WTC11 (cell line): Measurements from ENCODE around the gene ZNF416. TPM values are rescaled to one million over a fixed set of nuclear protein-coding genes. Genes with fewer than 3 reads are reported as not detected.
A peak's percentile ranks its signal among the peaks of the same experiment; 100 is the strongest.

Source experiments
- ARID4B ChIP-seq: sonication (generic); formaldehyde crosslinking; IDR thresholded peaks from 2 replicates; pipeline ENCODE4 v1.8.0; 2023; ENCODE audit warnings: missing genetic modification reagents, mild to moderate bottlenecking, borderline replicate concordance
- ATF3 ChIP-seq: sonication (generic); formaldehyde crosslinking; conservative IDR thresholded peaks from 2 replicates; pipeline ENCODE4 v1.8.1; 2022; ENCODE audit warnings: mild to moderate bottlenecking, missing genetic modification reagents
- CDX4 ChIP-seq: fragments of 250-450 bp; sonication (Bioruptor Pico); IDR thresholded peaks from 2 replicates; pipeline ENCODE4 v1.9.0; 2021; ENCODE audit warnings: moderate library complexity, mild to moderate bottlenecking, inconsistent platforms, borderline replicate concordance
- CREM ChIP-seq: sonication (generic); formaldehyde crosslinking; IDR thresholded peaks from 2 replicates; pipeline ENCODE4 v1.8.1; 2022; ENCODE audit warnings: mild to moderate bottlenecking, missing genetic modification reagents, moderate library complexity
- E2F1 ChIP-seq: sonication (generic); formaldehyde crosslinking; IDR thresholded peaks from 2 replicates; pipeline ENCODE4 v1.8.0; 2022; ENCODE audit warnings: mild to moderate bottlenecking, missing genetic modification reagents
- ERG ChIP-seq: fragments of 250-450 bp; sonication (Bioruptor Pico); IDR thresholded peaks from 2 replicates; pipeline ENCODE4 v1.8.0; 2021; ENCODE audit warnings: mild to moderate bottlenecking
- ESRRA ChIP-seq: sonication (generic); formaldehyde crosslinking; IDR thresholded peaks from 2 replicates; pipeline ENCODE4 v1.8.1; 2022; ENCODE audit warnings: mild to moderate bottlenecking, missing genetic modification reagents, borderline replicate concordance
- GABPB1 ChIP-seq: sonication (generic); formaldehyde crosslinking; IDR thresholded peaks from 2 replicates; pipeline ENCODE4 v1.8.1; 2023; ENCODE audit warnings: mild to moderate bottlenecking, missing genetic modification reagents
- HMGA2 ChIP-seq: fragments of 250-450 bp; sonication (Bioruptor Pico); IDR thresholded peaks from 2 replicates; pipeline ENCODE4 v1.4.0; 2021; ENCODE audit warnings: mild to moderate bottlenecking, moderate library complexity
- MAX ChIP-seq: sonication (generic); formaldehyde crosslinking; IDR thresholded peaks from 2 replicates; pipeline ENCODE4 v1.8.0; 2022; ENCODE audit warnings: mild to moderate bottlenecking, missing genetic modification reagents
- MXD4 ChIP-seq: fragments of 250-450 bp; sonication (Bioruptor Pico); IDR thresholded peaks from 2 replicates; pipeline ENCODE4 v1.8.0; 2021; ENCODE audit warnings: mild to moderate bottlenecking, moderate library complexity, borderline replicate concordance
- MYBL2 ChIP-seq: sonication (generic); formaldehyde crosslinking; IDR thresholded peaks from 2 replicates; pipeline ENCODE4 v1.8.1; 2023; ENCODE audit warnings: mild to moderate bottlenecking, moderate library complexity, missing genetic modification reagents
- NFYB ChIP-seq: sonication (generic); formaldehyde crosslinking; conservative IDR thresholded peaks from 2 replicates; pipeline ENCODE4 v1.8.0; 2022; ENCODE audit warnings: low read depth, missing genetic modification reagents
- NR3C1 ChIP-seq: sonication (generic); formaldehyde crosslinking; conservative IDR thresholded peaks from 2 replicates; pipeline ENCODE4 v1.8.1; 2023; ENCODE audit warnings: low read depth, mild to moderate bottlenecking, missing genetic modification reagents
- OVOL2 ChIP-seq: fragments of 250-450 bp; sonication (Bioruptor Pico); IDR thresholded peaks from 2 replicates; pipeline ENCODE4 v1.9.0; 2021; ENCODE audit warnings: mild to moderate bottlenecking, borderline replicate concordance
- SMAD3 ChIP-seq: sonication (generic); formaldehyde crosslinking; IDR thresholded peaks from 2 replicates; pipeline ENCODE4 v1.8.0; 2022; ENCODE audit warnings: missing genetic modification reagents, mild to moderate bottlenecking, borderline replicate concordance
- SOX15 ChIP-seq: fragments of 250-450 bp; sonication (Bioruptor Pico); IDR thresholded peaks from 2 replicates; pipeline ENCODE4 v1.9.0; 2021; ENCODE audit warnings: mild to moderate bottlenecking
- TP53 ChIP-seq: sonication (generic); formaldehyde crosslinking; IDR thresholded peaks from 2 replicates; pipeline ENCODE4 v1.8.1; 2023; ENCODE audit warnings: mild to moderate bottlenecking, missing genetic modification reagents
- USF1 ChIP-seq: sonication (generic); formaldehyde crosslinking; IDR thresholded peaks from 2 replicates; pipeline ENCODE4 v1.8.0; 2022; ENCODE audit warnings: mild to moderate bottlenecking, missing genetic modification reagents
- ZBTB21 ChIP-seq: sonication (generic); formaldehyde crosslinking; IDR thresholded peaks from 2 replicates; pipeline ENCODE4 v1.8.1; 2023; ENCODE audit warnings: mild to moderate bottlenecking, missing genetic modification reagents, borderline replicate concordance
- ZBTB43 ChIP-seq: sonication (generic); formaldehyde crosslinking; IDR thresholded peaks from 2 replicates; pipeline ENCODE4 v1.8.1; 2023; ENCODE audit warnings: mild to moderate bottlenecking, missing genetic modification reagents
- ZNF121 ChIP-seq: sonication (generic); formaldehyde crosslinking; IDR thresholded peaks from 2 replicates; pipeline ENCODE4 v1.8.0; 2023; ENCODE audit warnings: missing genetic modification reagents
- ZNF138 ChIP-seq: sonication (generic); formaldehyde crosslinking; conservative IDR thresholded peaks from 2 replicates; pipeline ENCODE4 v1.8.1; 2022; ENCODE audit warnings: mild to moderate bottlenecking, moderate library complexity, missing genetic modification reagents
- ZNF219 ChIP-seq: sonication (generic); formaldehyde crosslinking; IDR thresholded peaks from 2 replicates; pipeline ENCODE4 v1.8.0; 2023; ENCODE audit warnings: missing genetic modification reagents, mild to moderate bottlenecking, borderline replicate concordance
- ZNF263 ChIP-seq: sonication (generic); formaldehyde crosslinking; IDR thresholded peaks from 2 replicates; pipeline ENCODE4 v1.8.1; 2022; ENCODE audit warnings: low read depth, mild to moderate bottlenecking, moderate library complexity, missing genetic modification reagents
- ZNF317 ChIP-seq: sonication (generic); formaldehyde crosslinking; IDR thresholded peaks from 2 replicates; pipeline ENCODE4 v1.8.1; 2023; ENCODE audit warnings: low read depth, mild to moderate bottlenecking, moderate library complexity, missing genetic modification reagents, borderline replicate concordance
- ZNF396 ChIP-seq: fragments of 250-450 bp; sonication (Bioruptor Pico); IDR thresholded peaks from 2 replicates; pipeline ENCODE4 v1.8.0; 2021; ENCODE audit warnings: mild to moderate bottlenecking, moderate library complexity, borderline replicate concordance
- total RNA-seq: library from RNA; stranded (reverse); gene quantifications from 3 replicates; pipeline ENCODE4 v1.2.3, GENCODE V29; 2021

The ZNF416 gene
- total RNA-seq, 1 experiment from 2014 or later: 10.0 TPM

- TF ChIP-seq ERG (CRISPR knock-in tag) (no peak), ZNF263 (CRISPR knock-in tag) (no peak), SOX15 (CRISPR knock-in tag) (no peak), ESRRA (CRISPR knock-in tag) (no peak), ZBTB21 (CRISPR knock-in tag) (no peak), NFYB (CRISPR knock-in tag) (peak; percentile 75), SMAD3 (CRISPR knock-in tag) (no peak), MXD4 (CRISPR knock-in tag) (no peak), NR3C1 (no peak), ZNF317 (CRISPR knock-in tag) (no peak), CREM (CRISPR knock-in tag) (peak; percentile 66; the same call in 1 of the 2 replicates), E2F1 (CRISPR knock-in tag) (no peak), GABPB1 (CRISPR knock-in tag) (peak; percentile 70), MAX (CRISPR knock-in tag) (peak; percentile 88), CDX4 (no peak), USF1 (CRISPR knock-in tag) (no peak), ARID4B (CRISPR knock-in tag) (peak; percentile 85; the same call in 1 of the 2 replicates), MYBL2 (CRISPR knock-in tag) (0 out of 2 replicates have a peak, but pooled peaks have one; percentile 39), ZNF121 (CRISPR knock-in tag) (no peak), ZNF219 (CRISPR knock-in tag) (no peak), HMGA2 (no peak), ZBTB43 (CRISPR knock-in tag) (no peak), ZNF396 (CRISPR knock-in tag) (no peak), OVOL2 (CRISPR knock-in tag) (no peak), TP53 (no peak), ATF3 (CRISPR knock-in tag) (no peak), ZNF138 (CRISPR knock-in tag) (no peak)
Observed at GRCh38 chr19:57578487-57579205, at the start of gene ZNF416 (continued).
